NOMO-1 treated with DMSO at 0.1 percent for 48 hours (cell line): ENCODE results near the gene GRAPL.
"Not testable (repeated sequence)": the region's sequence is repeated elsewhere in the genome, so short reads cannot be mapped to it uniquely, and the experiment has no call there.

Experiments used
- DNase-seq: peaks from one replicate; lab custom pipeline; 2025; ENCODE audit not compliant: unreplicated experiment; lab: John Stamatoyannopoulos, UW

GRAPL gene

GRCh38 chr17:19136138-19136537 is 8.7 kb downstream of the GRAPL start:
- DNase-seq, result not testable (repeated sequence)

DNA sequence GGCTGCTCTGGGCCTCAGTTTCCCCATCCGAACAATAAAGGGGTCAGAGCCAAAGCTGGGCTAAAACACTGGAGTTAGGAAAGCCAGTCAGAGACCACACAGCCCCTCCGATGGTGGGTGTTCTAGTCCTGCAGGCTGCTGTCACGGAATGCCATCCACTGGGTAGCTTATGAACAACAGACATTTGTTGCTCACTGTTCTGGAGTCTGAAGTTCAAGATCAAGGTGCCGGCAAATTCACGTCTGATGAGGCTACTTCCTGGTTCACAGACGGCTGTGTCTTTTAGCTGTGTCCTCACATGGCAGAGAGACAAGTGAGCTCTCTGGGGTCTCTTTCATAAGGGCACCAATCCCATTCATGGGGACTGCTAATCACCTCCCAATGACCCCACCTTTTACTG is 9.2 kb downstream of the GRAPL start:
- not testable (repeated sequence) for DNase-seq

GRCh38 chr17:19137959-19138358 is 10.6 kb downstream of the GRAPL start:
- not testable (repeated sequence) for DNase-seq

GRCh38 chr17:19141366-19142155 is 14.2 kb downstream of the GRAPL start:
- not testable (repeated sequence) for DNase-seq

DNA sequence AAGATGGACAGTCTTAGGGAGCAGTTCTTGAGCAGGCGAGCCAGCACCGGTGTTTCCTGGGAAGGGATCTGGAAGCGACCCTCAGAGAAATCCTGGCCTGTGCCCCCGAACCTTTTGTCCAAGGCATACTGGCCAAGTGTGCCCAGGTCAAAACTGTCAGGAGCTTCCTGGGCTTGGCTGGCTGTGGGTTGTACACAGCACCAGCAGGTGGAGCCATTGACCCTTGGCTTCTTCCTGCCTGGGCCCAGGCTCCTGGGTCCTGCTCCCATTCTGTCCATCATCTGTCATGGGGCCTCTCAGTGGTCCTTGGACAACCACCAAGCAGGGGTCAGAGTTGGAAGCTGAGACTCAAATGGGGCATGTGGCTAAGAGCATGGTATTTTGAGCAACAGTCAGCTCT is 15.0 kb downstream of the GRAPL start:
- not testable (repeated sequence) for DNase-seq

DNA sequence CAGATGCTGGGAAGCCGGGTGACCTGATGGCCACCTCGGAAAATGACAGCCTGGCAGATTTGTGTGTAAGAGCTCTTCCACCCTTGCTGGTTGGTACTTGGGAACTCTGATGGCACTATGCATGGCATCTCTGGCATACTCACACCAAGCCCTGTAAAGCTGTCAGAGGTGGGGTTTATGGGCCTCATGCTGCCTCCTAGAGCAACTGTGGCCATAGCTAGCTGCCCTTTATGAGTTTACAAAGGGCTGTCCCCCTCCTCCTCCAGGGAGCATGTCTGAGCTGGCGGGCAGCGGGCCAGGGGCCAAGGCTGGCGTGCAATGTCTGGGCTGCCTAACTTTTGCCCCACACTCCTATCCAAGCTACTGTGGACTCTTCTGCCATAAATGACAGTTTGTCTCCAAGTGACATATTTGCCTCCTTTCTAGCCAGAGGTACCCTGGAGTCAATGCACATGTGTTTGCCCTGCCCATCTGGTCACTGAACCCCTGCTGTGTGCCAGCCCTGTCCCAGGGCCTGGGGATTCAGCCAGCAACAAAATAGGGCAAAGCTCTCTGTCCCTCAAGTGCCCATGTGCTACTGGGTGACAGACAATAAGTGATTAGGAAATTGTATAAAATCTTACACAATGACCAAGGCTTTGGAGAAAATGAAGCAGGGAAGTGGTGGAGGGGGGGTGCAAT is 15.8 kb downstream of the GRAPL start:
- DNase-seq, result not testable (repeated sequence)

DNA sequence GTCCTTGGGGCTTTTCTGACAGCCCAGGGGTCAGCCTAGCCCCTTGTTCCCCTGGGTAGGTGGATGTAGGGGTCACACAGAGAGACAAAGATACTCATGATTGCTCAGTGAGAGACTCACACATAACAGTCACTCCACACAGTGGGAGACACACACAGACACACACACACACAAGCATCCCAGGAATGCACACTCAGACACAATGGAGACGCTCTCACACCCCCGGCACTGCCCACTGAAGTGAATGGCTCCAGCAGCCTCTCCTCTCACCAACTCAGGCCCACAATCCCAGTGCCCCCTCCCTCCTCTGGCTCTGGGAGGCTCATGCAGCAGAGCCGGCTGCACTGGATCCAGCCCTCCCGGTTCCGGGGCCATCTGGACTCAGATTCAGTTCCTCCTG is 17.0 kb downstream of the GRAPL start:
- DNase-seq, result not testable (repeated sequence)

DNA sequence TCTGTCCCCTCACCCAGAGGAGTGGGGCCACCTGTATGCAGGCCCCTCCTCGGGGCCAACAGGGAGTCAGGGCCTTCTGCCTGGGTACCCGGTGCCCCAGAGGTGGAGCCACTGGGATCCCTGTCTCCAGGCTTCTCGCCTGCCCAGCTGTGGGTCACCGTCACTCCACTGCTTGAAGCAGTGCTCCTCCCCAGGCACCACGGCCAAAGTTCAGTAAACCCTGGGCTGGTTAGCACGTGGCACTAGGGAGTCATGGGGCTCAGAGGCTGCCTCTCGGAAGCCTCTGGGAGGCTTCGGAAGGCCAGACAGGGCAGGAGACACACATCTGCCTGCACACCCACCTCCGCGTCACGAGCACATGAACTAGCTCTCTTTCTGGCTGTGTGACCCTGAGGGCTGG is 18.1 kb downstream of the GRAPL start:
- DNase-seq, result not testable (repeated sequence)

- DNase-seq, result not testable (repeated sequence)
These were observed 23.6 kb downstream of the GRAPL start for GRCh38 chr17:19150678-19151615.

DNA sequence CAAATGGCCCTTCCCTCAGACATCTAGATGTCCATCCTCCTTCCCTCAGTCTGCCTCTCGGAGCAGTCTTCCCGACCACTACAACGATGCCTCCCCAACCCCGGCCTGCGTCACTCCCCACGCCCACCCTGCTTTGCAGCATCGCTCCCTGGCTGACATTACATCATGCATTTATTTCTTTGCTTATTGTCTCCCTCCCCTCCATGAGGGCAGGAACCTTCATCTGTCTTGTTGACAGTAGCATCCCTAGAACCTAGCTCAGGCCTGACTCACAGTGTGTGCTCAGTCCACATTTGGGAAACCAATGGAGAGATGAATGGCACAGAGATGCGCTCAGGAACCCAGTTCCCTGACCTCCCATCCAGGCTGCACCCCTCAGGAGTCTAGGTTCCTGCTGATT is 30.2 kb downstream of the GRAPL start:
- not testable (repeated sequence) for DNase-seq

DNA sequence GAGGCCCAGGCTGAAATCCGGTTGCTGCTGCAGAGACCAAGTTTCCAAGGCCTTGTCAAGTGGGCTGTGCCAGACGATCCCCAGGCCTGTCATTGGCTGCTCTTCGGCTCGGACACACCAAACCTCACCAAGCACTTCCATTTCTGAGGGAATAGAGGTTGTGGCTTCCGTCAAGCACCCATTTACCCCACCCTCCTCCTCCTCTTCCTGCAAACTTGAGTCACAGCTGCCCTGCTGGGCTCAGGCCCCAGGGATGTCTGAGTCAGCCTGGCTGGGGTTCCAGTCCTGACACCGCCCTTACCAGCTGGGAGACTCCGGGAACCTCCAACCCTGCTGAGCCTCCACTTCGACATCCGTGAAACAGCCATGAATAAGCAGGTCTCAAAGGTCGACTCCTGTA is 31.1 kb downstream of the GRAPL start:
- DNase-seq, result not testable (repeated sequence)

DNA sequence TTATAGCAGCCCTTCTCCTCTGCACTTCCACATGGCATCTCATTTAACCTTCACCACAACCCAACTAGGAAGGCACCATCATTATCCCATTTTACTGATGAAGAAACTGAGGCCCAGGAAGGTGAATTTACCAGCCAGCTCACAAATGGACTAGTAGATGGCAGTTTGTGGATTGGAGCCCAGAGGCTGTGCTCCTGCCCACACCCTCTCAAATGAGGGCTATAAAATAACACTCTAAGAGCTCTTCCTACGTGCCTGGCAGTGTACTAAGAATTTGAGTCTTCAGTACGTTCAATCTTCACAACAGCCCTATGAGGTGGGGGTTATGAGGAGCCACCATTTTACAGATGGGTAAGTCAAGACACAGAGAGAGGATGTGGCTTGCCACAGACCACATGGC is 31.5 kb downstream of the GRAPL start:
- DNase-seq, result not testable (repeated sequence)

DNA sequence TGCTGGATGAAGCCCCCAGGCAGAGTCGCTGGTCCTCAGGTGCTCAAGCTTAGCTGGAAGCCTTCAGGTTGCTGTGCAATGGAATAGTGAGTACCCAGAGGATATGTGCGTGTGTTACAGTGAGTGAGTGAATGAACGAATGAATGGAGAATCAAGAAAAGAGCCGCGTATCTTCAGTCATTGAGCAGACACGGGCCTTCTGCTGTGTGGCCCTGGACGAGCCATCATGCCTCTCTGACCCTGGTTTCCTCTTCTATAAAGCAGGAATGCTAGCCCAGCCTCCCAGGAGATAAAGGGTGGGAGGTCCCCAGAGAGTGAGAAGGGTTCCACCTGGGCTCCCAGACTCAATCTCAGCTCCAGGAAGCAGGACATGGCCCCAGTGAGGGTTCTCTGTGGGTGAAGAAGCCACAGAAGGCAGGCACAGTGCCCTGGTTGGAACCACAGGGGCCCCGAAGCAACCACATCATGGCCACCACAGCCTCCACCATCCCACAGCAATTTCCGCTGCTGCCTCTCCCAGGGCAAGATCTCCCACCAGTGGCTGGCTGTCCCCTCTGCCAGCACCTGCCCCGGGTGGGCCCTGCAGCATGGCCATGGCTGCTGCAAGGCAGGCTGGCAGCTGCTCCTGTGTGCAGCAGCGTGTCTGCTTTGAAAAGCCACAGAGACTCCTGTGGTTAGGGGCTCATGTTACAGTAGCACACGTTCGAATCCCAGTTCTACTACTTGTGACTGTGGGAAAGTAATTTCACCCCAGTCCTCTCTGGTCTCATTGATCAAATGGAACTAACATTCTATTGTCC is 34.1 kb downstream of the GRAPL start:
- DNase-seq, result not testable (repeated sequence)

DNA sequence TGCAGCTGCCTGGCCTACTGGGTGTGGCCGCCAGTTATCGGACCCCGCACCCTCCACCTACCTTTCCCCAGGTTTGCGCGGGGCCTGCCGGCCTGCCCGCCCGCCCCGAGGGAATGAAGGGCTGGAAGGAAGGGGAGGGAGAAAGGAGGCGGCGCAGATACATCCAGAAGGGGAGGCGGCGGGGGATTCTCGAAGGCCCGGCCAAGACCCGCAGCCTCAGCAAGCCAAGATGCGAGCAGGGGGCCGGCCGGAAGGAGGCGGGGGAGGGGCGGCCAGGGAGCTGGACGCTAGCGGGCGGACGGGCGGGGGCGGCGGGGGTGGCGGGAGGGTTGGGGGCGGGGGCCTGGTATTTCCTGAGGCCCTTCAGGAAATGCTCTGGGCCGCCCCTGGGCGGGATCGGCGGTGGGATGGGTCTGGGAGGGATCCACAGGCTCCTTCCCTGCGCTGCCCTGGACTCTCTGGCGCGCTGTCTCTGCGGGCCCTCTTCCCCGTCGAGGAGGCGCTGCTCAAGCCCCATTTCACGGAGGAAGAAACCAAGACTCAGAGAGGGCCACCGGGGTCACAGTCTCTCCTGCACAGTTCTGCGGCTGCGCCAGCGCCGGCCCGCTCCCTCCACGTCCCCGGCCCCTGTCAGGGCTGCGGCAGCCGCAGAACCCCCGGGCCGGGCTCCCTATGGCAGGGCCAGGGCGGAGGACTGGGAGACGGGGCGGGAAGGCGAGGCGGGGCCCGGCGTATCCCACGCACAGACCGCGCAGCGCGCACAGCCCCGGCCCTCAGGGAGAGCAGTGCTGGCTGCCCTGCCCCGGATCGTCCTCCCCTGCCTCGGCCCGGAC is 35.2 kb downstream of the GRAPL start:
- DNase-seq, result not testable (repeated sequence)

GRCh38 chr17:19174422-19174821 is 47.0 kb downstream of the GRAPL start:
- DNase-seq, result not testable (repeated sequence)

DNA sequence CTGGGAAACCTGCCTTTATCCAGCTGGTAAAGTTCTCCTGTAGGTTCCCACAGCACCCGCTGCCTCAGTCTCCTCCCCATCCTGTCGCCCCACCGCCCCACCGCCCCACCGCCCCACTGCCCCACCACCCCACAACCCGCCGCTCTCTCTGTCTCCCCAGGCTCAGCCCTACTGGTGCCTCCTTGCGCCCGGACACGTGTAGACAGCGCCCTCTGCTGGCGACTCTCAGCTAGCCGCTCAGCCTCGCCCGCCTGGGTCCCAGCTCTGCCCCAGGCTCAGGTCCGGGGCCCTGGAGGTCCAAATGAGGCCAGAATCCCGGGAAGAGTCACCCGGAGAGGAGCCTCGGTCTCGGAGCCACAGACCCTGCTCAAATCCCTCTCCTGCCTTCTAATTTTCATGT is 48.0 kb downstream of the GRAPL start:
- DNase-seq, result not testable (repeated sequence)

GRCh38 chr17:19181040-19181875 is 53.9 kb downstream of the GRAPL start:
- not testable (repeated sequence) for DNase-seq
